MM.1S (cell line): ENCODE measurements around the gene PRM1.

Experiments
- CTCF ChIP-seq: fragments of 300-600 bp; sonication (generic); IDR thresholded peaks from 2 replicates; pipeline ENCODE4 v1.5.1; 2016; ENCODE audit warnings: antibody characterized with exemption, low read length, mixed read lengths
- EZH2 ChIP-seq: fragments of 300-600 bp; sonication (generic); optimal IDR thresholded peaks from 2 replicates; pipeline ENCODE3; 2017; ENCODE audit warnings: low read depth, mild to moderate bottlenecking, antibody characterized with exemption, low read length, mixed read lengths
- EZH2phosphoT487 ChIP-seq: fragments of 300-600 bp; sonication (generic); IDR thresholded peaks from 2 replicates; pipeline ENCODE4 v1.6.1; 2018; ENCODE audit warnings: antibody characterized with exemption, low read length

DNA sequence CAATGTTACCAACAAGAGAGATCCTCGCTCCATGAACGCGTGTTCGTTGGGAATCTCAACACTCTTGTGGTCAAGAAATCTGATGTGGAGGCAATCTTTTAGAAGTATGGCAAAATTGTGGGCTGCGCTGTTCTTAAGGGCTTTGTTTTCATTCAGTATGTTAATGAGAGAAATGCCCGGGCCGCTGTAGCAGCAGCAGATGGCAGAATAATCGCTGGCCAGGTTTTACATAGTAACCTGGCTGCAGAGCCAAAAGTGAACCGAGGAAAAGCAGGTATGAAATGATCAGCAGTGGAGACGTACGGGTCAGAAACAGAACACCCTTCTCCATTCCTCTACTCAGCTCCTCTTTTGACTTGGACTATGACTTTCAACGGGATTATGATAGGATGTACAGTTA, 38.5 kb downstream of the PRM1 start:
- TF ChIP-seq CTCF (no peak), EZH2 (no peak), EZH2phosphoT487 (no peak)
